Skeletal muscle tissue (tissue), 4 donors: ENCODE data around the gene AP1G2. TPM values are rescaled to one million over a fixed set of nuclear protein-coding genes. Genes with fewer than 3 reads are reported as not detected.

ENCODE experiments used
- H3K27ac ChIP-seq: one replicate; pipeline ENCODE4 v1.7.0; 2013; ENCODE audit warnings: mild to moderate bottlenecking, low read depth, low read length, inconsistent platforms
- H3K27me3 ChIP-seq, 3 donors: one replicate each; pipeline ENCODE4 v1.7.0; 2013; ENCODE audit warnings: low read length in 3 of 3; ENCODE audit not compliant: control insufficient read depth in 3 of 3, insufficient read depth in 3 of 3
- H3K36me3 ChIP-seq, 3 donors: one replicate each; pipeline ENCODE4 v1.7.0; 2013; ENCODE audit warnings: low read length in 3 of 3; ENCODE audit not compliant: control insufficient read depth in 3 of 3, insufficient read depth in 3 of 3
- H3K4me1 ChIP-seq, 3 donors: one replicate each; pipeline ENCODE4 v1.7.0; 2013; ENCODE audit warnings: low read length in 3 of 3, mild to moderate bottlenecking in 3 of 3; ENCODE audit not compliant: control insufficient read depth in 3 of 3, insufficient read depth in 3 of 3
- H3K4me3 ChIP-seq, 3 donors: one replicate each; pipeline ENCODE4 v1.7.0; 2013; ENCODE audit warnings: low read length in 3 of 3
- H3K9ac ChIP-seq, 3 donors: one replicate each; pipeline ENCODE4 v1.7.0; 2013; ENCODE audit warnings: low read length in 3 of 3, mild to moderate bottlenecking in 3 of 3, moderate library complexity in 2 of 3, low read depth in 1 of 3
- H3K9me3 ChIP-seq, 3 donors: one replicate each; pipeline ENCODE4 v1.7.0; 2013; ENCODE audit warnings: low read length in 3 of 3; ENCODE audit not compliant: control insufficient read depth in 3 of 3
- total RNA-seq: library from RNA; depleted of rRNA; stranded (reverse); fragments of >200 nt; gene quantifications from one replicate; pipeline ENCODE4 v1.2.3, GENCODE V29; 2014
- donor health status: Osteomylitis.

AP1G2 gene
- total RNA-seq, 1 donor from 2014 or later: 8.4 TPM

DNA sequence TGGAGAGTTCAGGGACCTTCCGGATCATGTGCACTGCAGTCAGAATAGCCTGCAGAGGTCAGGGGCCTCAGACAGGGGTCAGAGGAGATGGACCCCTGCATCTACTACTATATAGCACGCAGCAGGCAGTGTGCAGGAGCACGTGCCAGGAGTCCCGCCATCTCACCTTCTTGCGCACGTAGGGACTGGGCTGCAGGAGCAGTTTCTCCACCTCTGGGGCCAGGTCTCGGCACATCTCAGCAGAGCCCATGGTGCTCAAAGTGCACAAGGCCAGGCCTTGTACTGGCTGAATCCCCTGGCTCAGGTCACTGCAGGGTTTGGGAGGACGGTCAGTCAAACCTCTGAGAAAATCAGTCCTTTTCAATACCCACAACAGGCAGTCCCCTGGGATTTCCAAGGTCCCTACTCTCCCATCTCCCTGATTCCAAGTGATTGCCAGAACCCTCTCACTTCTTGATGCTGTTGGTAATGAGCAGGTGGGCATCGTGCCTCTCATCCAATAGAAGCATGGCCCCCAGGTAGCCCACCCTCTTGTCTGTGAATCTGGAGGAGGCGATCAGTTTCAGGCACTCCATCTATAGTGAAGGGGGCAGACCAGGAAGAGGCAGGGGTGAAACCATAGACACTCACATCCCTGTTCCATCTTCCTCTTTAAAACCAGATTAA, 1.3 kb downstream of the AP1G2 start:
- Histone ChIP-seq H3K4me3 (peak overlapping the region in 1 of 3 donors; percentile 83), H3K27ac (no peak overlapping the region), H3K27me3 (peaks cover 2 to 7% (median 5%) of the 10 kb centered on the region in 3 donors), H3K4me1 (peaks cover 7 to 22% (median 21%) of the 10 kb centered on the region in 3 donors), H3K36me3 (peaks cover 0 to 4% (median 3%) of the 10 kb centered on the region in 3 donors), H3K9ac (peak overlapping the region in 1 of 3 donors; percentile 76), H3K9me3 (no peaks in the 10 kb centered on the region)

DNA sequence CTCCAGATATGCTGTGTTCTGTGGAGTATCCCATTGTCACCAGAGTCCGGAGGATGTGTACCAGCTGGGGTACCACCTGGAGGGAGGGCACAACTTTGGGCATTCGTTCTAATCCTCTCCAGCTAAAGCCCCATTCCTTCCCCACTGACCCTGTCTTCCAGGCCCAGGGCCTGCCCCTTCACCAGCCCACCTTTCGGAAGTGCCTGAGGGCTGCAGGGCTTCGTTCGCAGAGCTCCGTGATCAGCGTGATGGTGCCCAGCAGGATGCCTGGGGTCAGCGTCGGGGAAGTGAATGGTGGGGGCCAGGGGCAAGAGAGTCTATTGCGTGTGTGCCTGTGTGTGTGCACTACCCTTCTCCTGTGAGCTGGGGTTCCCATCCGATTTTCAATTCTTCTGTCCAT, 2.0 kb downstream of the AP1G2 start:
- Histone ChIP-seq H3K36me3 (peaks cover 0 to 4% (median 3%) of the 10 kb centered on the region in 3 donors), H3K9ac (no peak overlapping the region), H3K4me3 (no peak overlapping the region), H3K4me1 (peaks cover 7 to 24% (median 21%) of the 10 kb centered on the region in 3 donors), H3K27ac (no peak overlapping the region), H3K27me3 (peaks cover under 1 to 5% (median 2%) of the 10 kb centered on the region in 3 donors), H3K9me3 (no peaks in the 10 kb centered on the region)

DNA sequence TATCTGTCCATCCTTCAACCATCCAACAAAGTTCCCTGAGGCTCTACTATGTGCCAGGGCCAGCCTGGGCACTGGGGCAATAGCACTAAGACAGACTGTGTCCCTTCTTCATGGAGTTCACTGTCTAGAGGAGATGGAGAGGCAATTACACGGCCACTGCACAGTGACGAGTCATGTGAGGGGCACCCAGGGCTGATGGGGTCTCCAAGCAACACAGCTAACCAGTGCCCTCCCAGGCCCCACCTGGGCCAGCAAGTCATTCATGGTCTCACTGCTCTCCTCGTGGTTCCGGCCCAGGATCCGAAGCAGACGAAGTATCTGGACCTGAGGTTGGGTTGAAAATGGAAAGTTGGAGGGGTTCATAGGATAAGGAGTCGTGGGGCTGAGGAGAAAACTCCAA, 2.7 kb downstream of the AP1G2 start:
- H3K27ac ChIP-seq: no peak overlapping the region
- peaks cover 7 to 24% (median 21%) of the 10 kb centered on the region in 3 donors for H3K4me1 ChIP-seq
- H3K36me3 ChIP-seq: peaks cover 3 to 7% (median 7%) of the 10 kb centered on the region in 3 donors

DNA sequence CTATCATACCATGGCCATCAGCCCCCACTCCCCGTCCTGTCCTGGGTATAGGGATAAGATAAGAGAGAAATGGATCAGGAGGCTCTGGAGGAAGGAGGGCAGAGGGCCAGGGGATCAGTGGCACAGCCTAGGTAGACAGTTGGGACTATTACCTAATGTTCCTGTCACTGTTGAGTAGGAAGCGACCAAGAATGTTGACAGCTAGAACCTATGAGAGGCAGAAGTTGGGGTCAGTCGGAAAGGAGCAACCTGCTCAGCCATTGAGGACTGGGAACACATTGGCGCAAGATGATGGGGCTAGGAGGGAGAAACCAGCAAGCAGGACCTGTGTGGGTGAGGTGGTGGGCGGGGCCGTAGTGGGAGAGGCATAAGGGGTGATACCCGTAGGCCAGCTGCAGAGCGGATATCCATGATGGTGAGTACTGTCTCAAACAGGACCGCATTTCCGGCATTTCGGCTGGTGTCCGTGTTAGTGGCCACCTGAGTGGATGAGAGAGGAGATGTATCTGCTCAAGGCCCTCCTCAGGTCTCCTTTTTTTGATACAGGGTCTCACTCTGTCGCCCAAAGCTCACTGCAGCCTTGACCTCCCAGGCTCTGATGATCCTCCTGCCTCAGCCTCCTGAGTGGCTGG, 3.3 kb downstream of the AP1G2 start:
- Histone ChIP-seq H3K9ac (peak overlapping the region in 1 of 3 donors; percentile 6), H3K4me3 (no peak overlapping the region), H3K27me3 (peaks cover 0 to 5% (median 2%) of the 10 kb centered on the region in 3 donors), H3K27ac (no peak overlapping the region), H3K4me1 (peaks cover 7 to 24% (median 21%) of the 10 kb centered on the region in 3 donors), H3K36me3 (peaks cover 4 to 13% (median 11%) of the 10 kb centered on the region in 3 donors), H3K9me3 (no peaks in the 10 kb centered on the region)

More for the DNA sequence above, 2.7 kb downstream of the AP1G2 start:
- Histone ChIP-seq H3K9ac (no peak overlapping the region), H3K9me3 (no peaks in the 10 kb centered on the region), H3K4me3 (no peak overlapping the region), H3K27me3 (peaks cover 0 to 5% (median 2%) of the 10 kb centered on the region in 3 donors)

DNA sequence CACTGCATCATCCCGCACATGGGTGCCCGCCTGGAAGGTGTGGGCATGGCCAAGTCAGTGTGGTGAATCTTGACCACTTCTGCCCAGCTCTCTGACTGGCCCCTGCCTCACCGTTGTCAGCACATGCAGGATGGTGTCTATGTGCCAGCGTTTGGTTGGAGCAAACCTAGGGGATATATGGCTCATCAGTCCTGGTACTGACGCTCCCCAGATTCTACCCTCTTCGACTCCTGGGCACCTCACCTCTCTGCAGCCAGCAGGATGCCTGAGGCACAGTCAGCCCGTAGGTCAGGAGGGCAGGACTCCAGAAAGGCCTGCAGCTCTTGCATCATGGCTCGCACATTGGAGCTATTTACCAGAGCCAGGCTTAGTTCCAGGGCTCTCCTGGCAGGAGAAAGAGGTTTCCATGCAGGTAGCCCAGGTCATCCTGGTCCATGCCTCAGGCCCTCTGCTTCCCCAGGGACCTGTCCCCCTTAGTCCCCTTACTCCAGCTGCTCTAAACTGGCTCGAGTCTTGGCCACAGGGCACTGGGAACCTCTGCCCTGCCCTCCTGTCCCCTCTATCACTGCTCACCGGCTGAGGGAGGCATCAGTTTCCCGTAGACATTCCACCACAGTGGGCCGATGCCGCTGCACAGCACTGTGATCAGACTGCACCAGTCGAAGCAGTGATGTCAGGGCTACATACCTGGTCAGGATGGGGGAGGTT, 4.0 kb downstream of the AP1G2 start:
- no peak overlapping the region for H3K4me3 ChIP-seq
- H3K9me3 ChIP-seq: no peaks in the 10 kb centered on the region
- no peak overlapping the region for H3K27ac ChIP-seq
- H3K4me1 ChIP-seq: peaks cover 7 to 24% (median 21%) of the 10 kb centered on the region in 3 donors
- H3K9ac ChIP-seq: peak overlapping the region in 2 of 3 donors; percentile 6 to 40
- H3K36me3 ChIP-seq: peaks cover 8 to 19% (median 18%) of the 10 kb centered on the region in 3 donors
- H3K27me3 ChIP-seq: peaks cover 0 to 5% (median 2%) of the 10 kb centered on the region in 3 donors

DNA sequence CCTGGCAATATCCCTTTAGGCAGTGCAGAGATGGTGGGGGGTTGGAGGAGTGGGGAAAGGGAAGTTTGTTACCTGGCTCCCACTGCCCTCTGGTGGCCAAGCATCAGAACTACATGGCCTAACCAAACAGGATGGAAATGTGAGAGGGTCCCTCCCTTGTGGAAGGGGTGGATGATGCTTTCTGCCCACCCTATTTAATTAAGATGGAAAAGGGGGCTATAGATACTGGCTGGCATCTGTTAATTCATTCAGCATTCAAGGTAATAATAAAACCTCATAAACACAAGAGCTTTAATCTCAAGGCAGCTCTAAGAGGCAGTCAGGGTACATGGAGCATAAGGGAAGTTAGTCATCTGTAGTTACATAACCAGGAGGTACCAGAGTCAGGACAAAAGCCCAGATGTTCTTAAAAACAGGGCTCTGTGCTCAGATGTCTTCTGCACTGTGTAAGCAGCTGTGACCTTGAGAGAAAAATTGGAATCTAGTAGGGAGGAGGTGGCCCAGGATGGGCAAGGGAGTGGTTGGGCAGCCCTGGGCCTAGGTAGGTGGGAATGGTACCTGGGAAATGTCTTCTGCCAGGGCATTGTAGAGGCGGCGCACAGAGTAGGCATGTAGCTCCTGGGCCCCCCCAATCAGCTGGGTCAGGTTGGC, 4.6 kb downstream of the AP1G2 start:
- Histone ChIP-seq H3K27ac (no peak overlapping the region), H3K27me3 (peaks cover 0 to 5% (median 2%) of the 10 kb centered on the region in 3 donors), H3K9ac (peak overlapping the region in 1 of 3 donors; percentile 16), H3K36me3 (peaks cover 13 to 21% (median 19%) of the 10 kb centered on the region in 3 donors), H3K4me3 (no peak overlapping the region), H3K9me3 (no peaks in the 10 kb centered on the region), H3K4me1 (peaks cover 11 to 26% (median 24%) of the 10 kb centered on the region in 3 donors)

DNA sequence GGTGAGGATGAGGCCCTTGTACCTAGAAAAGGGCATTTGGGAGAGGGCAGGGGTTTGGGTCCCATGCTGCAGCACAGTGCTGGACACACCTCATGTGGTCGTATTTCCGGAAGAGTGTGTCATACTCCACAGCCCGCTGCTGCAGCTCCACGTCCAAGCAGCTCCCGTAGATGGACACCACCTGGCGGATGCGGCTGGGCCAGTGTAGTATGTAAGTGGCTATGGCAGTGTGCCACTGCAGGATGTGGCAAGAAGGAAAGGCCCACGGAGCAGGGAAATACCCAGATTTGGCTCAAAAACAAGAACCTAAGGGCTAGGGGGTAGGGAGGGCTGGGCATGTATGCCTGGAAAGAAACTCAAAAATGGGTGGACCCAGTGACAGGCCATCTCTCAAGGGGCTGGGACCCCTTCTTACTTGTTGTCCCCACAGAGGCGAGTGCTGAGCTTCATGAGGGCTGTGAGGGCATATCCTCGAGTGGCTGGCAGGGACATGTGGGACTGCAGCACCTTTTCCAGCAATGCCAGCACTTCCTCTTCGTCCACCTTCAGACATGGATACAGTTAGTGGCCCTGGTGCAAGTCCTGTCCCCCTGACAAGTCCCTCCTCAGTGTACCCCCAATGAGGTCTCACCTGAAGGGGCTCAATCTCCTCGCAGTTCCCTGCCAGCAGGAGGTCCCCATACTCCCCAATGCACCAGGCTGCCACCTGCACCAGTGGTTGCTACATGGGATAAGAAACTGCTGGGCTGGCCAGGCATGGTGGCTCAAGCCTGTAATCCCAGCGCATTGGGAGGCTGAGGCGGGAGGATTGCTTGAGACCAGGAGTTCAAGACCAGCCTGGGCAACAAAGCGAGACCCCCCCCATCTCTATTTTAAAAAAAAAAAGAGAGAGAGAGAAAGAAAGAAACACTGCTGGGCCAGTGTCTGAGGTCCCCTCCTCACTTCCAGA, 5.4 kb downstream of the AP1G2 start:
- no peaks in the 10 kb centered on the region for H3K9me3 ChIP-seq
- peaks cover 18 to 30% (median 26%) of the 10 kb centered on the region in 3 donors for H3K4me1 ChIP-seq
- H3K4me3 ChIP-seq: no peak overlapping the region
- H3K36me3 ChIP-seq: peaks cover 13 to 21% (median 19%) of the 10 kb centered on the region in 3 donors
- H3K27ac ChIP-seq: no peak overlapping the region
- peak overlapping the region in 2 of 3 donors; percentile 50 to 53 for H3K9ac ChIP-seq
- peaks cover 0 to 5% (median 2%) of the 10 kb centered on the region in 3 donors for H3K27me3 ChIP-seq

DNA sequence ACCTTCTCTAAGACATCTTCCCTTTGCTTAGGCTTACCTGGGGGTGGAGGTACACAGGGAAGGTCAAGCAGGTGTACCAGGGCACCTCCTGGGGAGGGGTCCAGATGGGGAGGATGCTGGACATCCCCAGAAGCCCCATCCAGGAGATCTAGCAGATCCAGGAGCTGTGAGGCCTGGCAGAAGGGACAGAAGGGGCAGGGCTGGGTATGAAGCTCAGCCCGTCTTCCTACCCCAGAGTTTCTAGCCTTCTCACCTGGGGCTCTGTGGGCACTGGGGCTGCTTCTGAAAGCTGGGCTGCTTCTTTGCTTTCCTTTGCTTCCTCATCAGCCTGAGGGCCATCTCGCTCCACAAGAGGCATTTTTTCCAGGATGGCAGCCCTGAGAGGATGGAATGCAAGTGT, 6.3 kb downstream of the AP1G2 start:
- H3K27me3 ChIP-seq: peaks cover 0 to 5% (median 0%) of the 10 kb centered on the region in 3 donors
- H3K27ac ChIP-seq: no peak overlapping the region
- peaks cover 13 to 21% (median 19%) of the 10 kb centered on the region in 3 donors for H3K36me3 ChIP-seq

More for the DNA sequence above, 6.3 kb downstream of the AP1G2 start:
- Histone ChIP-seq H3K9me3 (no peaks in the 10 kb centered on the region), H3K4me1 (peaks cover 20 to 32% (median 28%) of the 10 kb centered on the region in 3 donors), H3K9ac (peak overlapping the region in 2 of 3 donors; percentile 50 to 53), H3K4me3 (no peak overlapping the region)
